ENCODE results near the gene HOXC10. TPM values are rescaled to one million over a fixed set of nuclear protein-coding genes. Genes with fewer than 3 reads are reported as not detected.

The HOXC10 gene
- total and polyA plus RNA-seq, 4 donors: 0.18 TPM; not detected in 3

DNA sequence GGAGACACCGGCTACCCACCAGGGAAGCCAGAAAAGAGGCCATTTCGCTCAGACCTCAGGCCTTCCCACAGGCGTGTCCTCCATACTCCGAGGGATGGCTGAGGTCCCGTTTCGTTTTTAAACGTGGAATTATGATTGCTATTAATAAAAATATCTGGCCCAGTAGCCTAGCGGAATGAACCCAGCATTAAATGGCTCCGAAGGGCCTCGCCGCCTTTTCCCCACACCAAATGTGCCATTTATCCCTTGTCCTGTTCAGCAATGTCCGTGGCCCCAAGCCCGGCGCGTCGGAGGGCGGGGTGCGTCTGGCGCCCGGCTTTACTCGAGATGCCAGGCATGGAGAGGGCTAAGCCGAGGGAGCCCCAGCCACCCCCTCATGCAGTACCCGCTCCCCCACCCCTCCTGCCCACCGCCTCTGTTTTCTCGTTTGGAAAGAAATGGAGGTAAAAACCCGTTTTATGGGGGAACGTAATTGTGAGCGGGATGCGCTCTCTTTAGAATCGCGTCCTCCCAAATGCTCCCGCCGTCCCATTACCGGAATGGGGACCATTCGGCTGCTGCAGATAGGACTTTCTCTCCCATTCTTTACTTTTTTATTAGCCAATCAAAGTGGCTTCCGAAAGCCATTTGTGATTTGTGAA is 29.6 kb downstream of the HOXC10 start:
- no peak for DNase-seq
- no peak for ATAC-seq (ENCODE audit: insufficient read depth, low FRiP score)
- TF ChIP-seq, protein P1, sequence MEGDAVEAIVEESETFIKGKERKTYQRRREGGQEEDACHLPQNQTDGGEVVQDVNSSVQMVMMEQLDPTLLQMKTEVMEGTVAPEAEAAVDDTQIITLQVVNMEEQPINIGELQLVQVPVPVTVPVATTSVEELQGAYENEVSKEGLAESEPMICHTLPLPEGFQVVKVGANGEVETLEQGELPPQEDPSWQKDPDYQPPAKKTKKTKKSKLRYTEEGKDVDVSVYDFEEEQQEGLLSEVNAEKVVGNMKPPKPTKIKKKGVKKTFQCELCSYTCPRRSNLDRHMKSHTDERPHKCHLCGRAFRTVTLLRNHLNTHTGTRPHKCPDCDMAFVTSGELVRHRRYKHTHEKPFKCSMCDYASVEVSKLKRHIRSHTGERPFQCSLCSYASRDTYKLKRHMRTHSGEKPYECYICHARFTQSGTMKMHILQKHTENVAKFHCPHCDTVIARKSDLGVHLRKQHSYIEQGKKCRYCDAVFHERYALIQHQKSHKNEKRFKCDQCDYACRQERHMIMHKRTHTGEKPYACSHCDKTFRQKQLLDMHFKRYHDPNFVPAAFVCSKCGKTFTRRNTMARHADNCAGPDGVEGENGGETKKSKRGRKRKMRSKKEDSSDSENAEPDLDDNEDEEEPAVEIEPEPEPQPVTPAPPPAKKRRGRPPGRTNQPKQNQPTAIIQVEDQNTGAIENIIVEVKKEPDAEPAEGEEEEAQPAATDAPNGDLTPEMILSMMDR (IDR thresholded peaks at IDR 0.05; ENCODE audit: control extremely low read depth, extremely low read depth): no peak
- Histone ChIP-seq H3K36me3 (ENCODE audit: control insufficient read depth in 4 of 4, insufficient read depth in 4 of 4, low read length in 4 of 4) (no peaks in the 10 kb centered on the region), H3K9me3 (ENCODE audit: control insufficient read depth in 4 of 4, insufficient read depth in 3 of 4, low read length in 3 of 4) (peaks cover 0 to 15% (median 0%) of the 10 kb centered on the region in 4 donors), H3K4me1 (ENCODE audit: control insufficient read depth in 5 of 5, insufficient read depth in 5 of 5, low read length in 5 of 5) (peaks cover 0 to 14% (median 6%) of the 10 kb centered on the region in 5 donors), H3K9ac (ENCODE audit: insufficient read depth in 1 of 2, low read length in 2 of 2) (no peak overlapping the region), H3K4me3 (no peak overlapping the region), H3K27ac (ENCODE audit: low read depth in 1 of 2, low read length in 1 of 2) (no peak overlapping the region), H3K27me3 (ENCODE audit: control insufficient read depth in 3 of 3, insufficient read depth in 3 of 3, low read length in 2 of 3) (peaks cover 15 to 90% (median 79%) of the 10 kb centered on the region in 3 donors)
- 3 to 7% methylated on average over 36 of the region's 36 CpGs for WGBS, 2 donors

GRCh38 chr12:54015018-54015931 is 30.3 kb downstream of the HOXC10 start:
- peaks cover 11 to 89% (median 75%) of the 10 kb centered on the region in 3 donors for H3K27me3 ChIP-seq (ENCODE audit: control insufficient read depth in 3 of 3, insufficient read depth in 3 of 3, low read length in 2 of 3)

GRCh38 chr12:54016051-54016450 is 31.1 kb downstream of the HOXC10 start:
- H3K27ac ChIP-seq (ENCODE audit: low read depth in 1 of 2, low read length in 1 of 2): no peak overlapping the region
- no peak overlapping the region for H3K4me3 ChIP-seq
- TF ChIP-seq, protein P1 (IDR thresholded peaks at IDR 0.05; ENCODE audit: control extremely low read depth, extremely low read depth): no peak
- H3K4me1 ChIP-seq (ENCODE audit: control insufficient read depth in 5 of 5, insufficient read depth in 5 of 5, low read length in 5 of 5): peaks cover 0 to 13% (median 6%) of the 10 kb centered on the region in 5 donors
- no peaks in the 10 kb centered on the region for H3K36me3 ChIP-seq (ENCODE audit: control insufficient read depth in 4 of 4, insufficient read depth in 4 of 4, low read length in 4 of 4)
- no peak for DNase-seq
- H3K9ac ChIP-seq (ENCODE audit: insufficient read depth in 1 of 2, low read length in 2 of 2): no peak overlapping the region
- H3K27me3 ChIP-seq (ENCODE audit: control insufficient read depth in 3 of 3, insufficient read depth in 3 of 3, low read length in 2 of 3): peaks cover 11 to 89% (median 70%) of the 10 kb centered on the region in 3 donors
- 13 to 20% methylated on average over 3 of the region's 3 CpGs for WGBS, 2 donors
- ATAC-seq (ENCODE audit: insufficient read depth, low FRiP score): no peak
- H3K9me3 ChIP-seq (ENCODE audit: control insufficient read depth in 4 of 4, insufficient read depth in 3 of 4, low read length in 3 of 4): peaks cover 0 to 15% (median 0%) of the 10 kb centered on the region in 4 donors

More at GRCh38 chr12:54015018-54015931, 30.3 kb downstream of the HOXC10 start:
- H3K36me3 ChIP-seq (ENCODE audit: control insufficient read depth in 4 of 4, insufficient read depth in 4 of 4, low read length in 4 of 4): no peaks in the 10 kb centered on the region
- H3K4me3 ChIP-seq: no peak overlapping the region
- no peak for DNase-seq
- TF ChIP-seq, protein P1 (IDR thresholded peaks at IDR 0.05; ENCODE audit: control extremely low read depth, extremely low read depth): no peak
- no peak overlapping the region for H3K27ac ChIP-seq (ENCODE audit: low read depth in 1 of 2, low read length in 1 of 2)
- peaks cover 0 to 15% (median 0%) of the 10 kb centered on the region in 4 donors for H3K9me3 ChIP-seq (ENCODE audit: control insufficient read depth in 4 of 4, insufficient read depth in 3 of 4, low read length in 3 of 4)
- ATAC-seq (ENCODE audit: insufficient read depth, low FRiP score): no peak
- peaks cover 0 to 13% (median 6%) of the 10 kb centered on the region in 5 donors for H3K4me1 ChIP-seq (ENCODE audit: control insufficient read depth in 5 of 5, insufficient read depth in 5 of 5, low read length in 5 of 5)
- no peak overlapping the region for H3K9ac ChIP-seq (ENCODE audit: insufficient read depth in 1 of 2, low read length in 2 of 2)
- 8 to 11% methylated on average over 23 of the region's 23 CpGs for WGBS, 2 donors

Data from lung (tissue), 12 donors.